Hepatocyte (in vitro differentiated cells): ENCODE measurements around the gene ARMC2.

ENCODE experiments used
- CTCF ChIP-seq: fragments of 200-600 bp; sonication (generic); IDR thresholded peaks from 2 replicates; pipeline ENCODE4 v1.5.1; 2016; ENCODE audit warnings: antibody characterized with exemption, mild to moderate bottlenecking; ENCODE audit not compliant: poor library complexity
- EZH2 ChIP-seq: fragments of 200-600 bp; sonication (generic); IDR thresholded peaks from 2 replicates; pipeline ENCODE4 v1.6.1; 2016; ENCODE audit warnings: antibody characterized with exemption, mild to moderate bottlenecking, borderline replicate concordance

- no peak for TF ChIP-seq CTCF
- no peak for TF ChIP-seq EZH2
Observed at GRCh38 chr6:108888052-108888451, 39.8 kb downstream of the ARMC2 start.
